ENCODE measurements around the gene EMP3. TPM values are rescaled to one million over a fixed set of nuclear protein-coding genes. Genes with fewer than 3 reads are reported as not detected.

Gene EMP3
- total RNA-seq, 1 donor from 2014 or later: 1.2 TPM

- TF ChIP-seq, protein P1, sequence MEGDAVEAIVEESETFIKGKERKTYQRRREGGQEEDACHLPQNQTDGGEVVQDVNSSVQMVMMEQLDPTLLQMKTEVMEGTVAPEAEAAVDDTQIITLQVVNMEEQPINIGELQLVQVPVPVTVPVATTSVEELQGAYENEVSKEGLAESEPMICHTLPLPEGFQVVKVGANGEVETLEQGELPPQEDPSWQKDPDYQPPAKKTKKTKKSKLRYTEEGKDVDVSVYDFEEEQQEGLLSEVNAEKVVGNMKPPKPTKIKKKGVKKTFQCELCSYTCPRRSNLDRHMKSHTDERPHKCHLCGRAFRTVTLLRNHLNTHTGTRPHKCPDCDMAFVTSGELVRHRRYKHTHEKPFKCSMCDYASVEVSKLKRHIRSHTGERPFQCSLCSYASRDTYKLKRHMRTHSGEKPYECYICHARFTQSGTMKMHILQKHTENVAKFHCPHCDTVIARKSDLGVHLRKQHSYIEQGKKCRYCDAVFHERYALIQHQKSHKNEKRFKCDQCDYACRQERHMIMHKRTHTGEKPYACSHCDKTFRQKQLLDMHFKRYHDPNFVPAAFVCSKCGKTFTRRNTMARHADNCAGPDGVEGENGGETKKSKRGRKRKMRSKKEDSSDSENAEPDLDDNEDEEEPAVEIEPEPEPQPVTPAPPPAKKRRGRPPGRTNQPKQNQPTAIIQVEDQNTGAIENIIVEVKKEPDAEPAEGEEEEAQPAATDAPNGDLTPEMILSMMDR (IDR thresholded peaks at IDR 0.05): no peak
- TF ChIP-seq EZH2phosphoT487 (IDR thresholded peaks at IDR 0.05) (no peak), EZH2 (IDR thresholded peaks at IDR 0.05) (no peak)
- H3K4me3 Mint-ChIP-seq: no peak overlapping the region
- no peak overlapping the region for H3K4me3 ChIP-seq
- H3K36me3 ChIP-seq: no peaks in the 10 kb centered on the region
- H3K27ac Mint-ChIP-seq: no peak overlapping the region
- no peaks in the 10 kb centered on the region for H3F3A ChIP-seq (ENCODE audit: low read depth)
- no peaks in the 10 kb centered on the region for H3K36me3 Mint-ChIP-seq
- H4K20me1 ChIP-seq (ENCODE audit: low read depth): no peaks in the 10 kb centered on the region
- peaks cover 11% of the 10 kb centered on the region for H3K4me1 Mint-ChIP-seq
- H3K27ac ChIP-seq: no peak overlapping the region
- H3K9ac ChIP-seq: no peak overlapping the region
- no peaks in the 10 kb centered on the region for H3K4me1 ChIP-seq
- no peaks in the 10 kb centered on the region for H3K9me3 Mint-ChIP-seq
- H3K9me3 ChIP-seq (ENCODE audit: low read depth): no peaks in the 10 kb centered on the region
- H3K79me2 ChIP-seq (ENCODE audit: low read depth): no peaks in the 10 kb centered on the region
- peaks cover 17% of the 10 kb centered on the region for H3K27me3 Mint-ChIP-seq (ENCODE audit: insufficient read depth, low read depth)
- H2AFZ ChIP-seq (replicated peaks): no peak overlapping the region
- DNase-seq (ENCODE audit: low spot score): no peak
- H3K4me2 ChIP-seq: no peak overlapping the region
- H3K27me3 ChIP-seq: no peaks in the 10 kb centered on the region
Measured at GRCh38 chr19:48340995-48341394, 15.6 kb downstream of the EMP3 start.

DNA sequence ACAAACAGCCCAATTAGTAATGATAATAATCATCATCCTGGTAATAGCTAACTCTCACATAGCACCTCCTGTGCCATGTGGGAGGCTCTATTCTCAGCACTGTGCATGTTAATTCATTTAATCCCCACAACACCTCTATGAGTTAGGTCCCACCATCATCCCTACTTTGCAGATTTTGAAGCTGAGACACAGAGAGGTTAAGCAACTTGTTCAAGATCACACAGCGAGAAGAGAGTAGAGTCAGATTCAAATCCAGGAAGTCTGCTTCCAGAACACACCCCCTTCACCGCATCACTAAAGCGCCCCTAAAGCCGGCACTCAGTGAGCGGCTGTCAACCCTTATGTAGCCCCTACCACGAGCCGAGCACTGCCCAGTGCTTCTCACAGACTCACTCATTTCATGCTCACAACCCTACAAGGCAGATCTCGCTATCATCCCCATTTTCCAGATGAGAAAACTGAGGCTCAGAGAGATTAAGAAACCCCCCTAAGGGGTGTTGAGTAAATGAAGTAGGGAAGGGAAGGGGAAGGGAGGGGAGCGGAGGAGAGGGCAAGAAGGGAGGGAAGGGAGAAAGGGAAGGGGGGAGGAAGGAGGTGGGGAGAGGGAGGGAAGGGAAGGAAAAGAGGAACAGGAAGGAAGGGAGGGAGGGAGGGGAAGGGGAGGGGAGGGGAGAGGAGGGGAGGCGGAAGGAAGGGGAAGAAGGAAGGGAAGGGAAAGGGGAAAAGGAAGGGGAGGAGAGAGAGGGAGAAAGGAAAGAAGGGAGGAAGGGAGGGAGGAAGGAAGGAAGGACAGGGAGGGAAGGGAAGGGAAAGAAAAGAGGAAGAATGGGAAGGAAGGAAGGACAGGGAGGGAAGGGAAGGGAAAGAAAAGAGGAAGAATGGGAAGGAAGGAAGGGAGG lies 16.4 kb downstream of the EMP3 start:
- Histone ChIP-seq H3F3A (ENCODE audit: low read depth) (no peaks in the 10 kb centered on the region), H3K36me3 (no peaks in the 10 kb centered on the region), H3K4me2 (no peak overlapping the region), H3K9me3 (ENCODE audit: low read depth) (no peaks in the 10 kb centered on the region), H3K79me2 (ENCODE audit: low read depth) (no peaks in the 10 kb centered on the region), H3K9ac (no peak overlapping the region), H2AFZ (replicated peaks) (no peak overlapping the region), H3K27me3 (no peaks in the 10 kb centered on the region), H3K4me1 (no peaks in the 10 kb centered on the region), H4K20me1 (ENCODE audit: low read depth) (no peaks in the 10 kb centered on the region), H3K4me3 (no peak overlapping the region), H3K27ac (no peak overlapping the region)
- Mint-ChIP-seq H3K36me3 (no peaks in the 10 kb centered on the region), H3K4me3 (no peak overlapping the region), H3K27me3 (ENCODE audit: insufficient read depth, low read depth) (peaks cover 19% of the 10 kb centered on the region), H3K9me3 (no peaks in the 10 kb centered on the region), H3K27ac (no peak overlapping the region), H3K4me1 (peaks cover 11% of the 10 kb centered on the region)
- no peak for DNase-seq (ENCODE audit: low spot score)
- TF ChIP-seq EZH2 (IDR thresholded peaks at IDR 0.05) (no peak), EZH2phosphoT487 (IDR thresholded peaks at IDR 0.05) (no peak)
- TF ChIP-seq, protein P1 (IDR thresholded peaks at IDR 0.05): no peak

- H3F3A ChIP-seq (ENCODE audit: low read depth): no peaks in the 10 kb centered on the region
- peaks cover 11% of the 10 kb centered on the region for H3K4me1 Mint-ChIP-seq
- H3K79me2 ChIP-seq (ENCODE audit: low read depth): no peaks in the 10 kb centered on the region
- peaks cover 19% of the 10 kb centered on the region for H3K27me3 Mint-ChIP-seq (ENCODE audit: insufficient read depth, low read depth)
- H4K20me1 ChIP-seq (ENCODE audit: low read depth): no peaks in the 10 kb centered on the region
- H3K36me3 Mint-ChIP-seq: no peaks in the 10 kb centered on the region
- no peaks in the 10 kb centered on the region for H3K9me3 Mint-ChIP-seq
- H3K4me1 ChIP-seq: no peaks in the 10 kb centered on the region
- H3K27ac ChIP-seq: no peak overlapping the region
- H3K9me3 ChIP-seq (ENCODE audit: low read depth): no peaks in the 10 kb centered on the region
- no peak for DNase-seq (ENCODE audit: low spot score)
- no peak overlapping the region for H3K4me3 ChIP-seq
- H3K27ac Mint-ChIP-seq: no peak overlapping the region
- no peak overlapping the region for H3K4me2 ChIP-seq
- TF ChIP-seq EZH2 (IDR thresholded peaks at IDR 0.05) (no peak), EZH2phosphoT487 (IDR thresholded peaks at IDR 0.05) (no peak)
- TF ChIP-seq, protein P1 (IDR thresholded peaks at IDR 0.05): no peak
- no peak overlapping the region for H2AFZ ChIP-seq (replicated peaks)
- no peaks in the 10 kb centered on the region for H3K36me3 ChIP-seq
- no peak overlapping the region for H3K9ac ChIP-seq
- H3K4me3 Mint-ChIP-seq: no peak overlapping the region
- no peaks in the 10 kb centered on the region for H3K27me3 ChIP-seq
Measured at GRCh38 chr19:48342414-48342738, 17.0 kb downstream of the EMP3 start.
